ENCODE results near the gene ST8SIA5. TPM values are rescaled to one million over a fixed set of nuclear protein-coding genes. Genes with fewer than 3 reads are reported as not detected.

ST8SIA5 gene
- total and polyA plus RNA-seq, 9 donors = 0.35 to 1.3 (median 0.52) TPM; not detected in 1

GRCh38 chr18:46668694-46669093, 88.2 kb downstream of the ST8SIA5 start:
- intact Hi-C loops (cut with DNase I) = loop anchor here in 1 of 4 donors (10.0 kb wide), 1 partner anchor 494 kb away; a partner anchor contains a TSS

GRCh38 chr18:46668135-46668534, 88.7 kb downstream of the ST8SIA5 start:
- Histone ChIP-seq H3K4me3 (no peak overlapping the region), H3K9me3 (no peaks in the 10 kb centered on the region), H3K36me3 (no peaks in the 10 kb centered on the region), H3K4me1 (ENCODE audit: insufficient read depth) (no peaks in the 10 kb centered on the region), H3K27me3 (no peaks in the 10 kb centered on the region), H3K27ac (no peak overlapping the region)
- TF ChIP-seq POLR2A (IDR thresholded peaks at IDR 0.05) (no peak), CTCF (IDR thresholded peaks at IDR 0.05) (no peak), EP300 (IDR thresholded peaks at IDR 0.05) (no peak)
- no peak for DNase-seq
- intact Hi-C loops (cut with DNase I) = loop anchor here in 1 of 4 donors (10.0 kb wide), 1 partner anchor 493 kb away; a partner anchor contains a TSS
- WGBS, 3 donors = 65 to 72% (median 67%) methylated on average over 11 of the region's 11 CpGs

More at GRCh38 chr18:46668694-46669093, 88.2 kb downstream of the ST8SIA5 start:
- no peak for DNase-seq
- Histone ChIP-seq H3K36me3 (no peaks in the 10 kb centered on the region), H3K9me3 (no peaks in the 10 kb centered on the region), H3K4me3 (no peak overlapping the region), H3K27me3 (no peaks in the 10 kb centered on the region), H3K4me1 (ENCODE audit: insufficient read depth) (no peaks in the 10 kb centered on the region), H3K27ac (no peak overlapping the region)
- 63 to 75% (median 64%) methylated on average over 6 of the region's 6 CpGs for WGBS, 3 donors
- TF ChIP-seq CTCF (IDR thresholded peaks at IDR 0.05) = no peak
- no peak for TF ChIP-seq POLR2A (IDR thresholded peaks at IDR 0.05)
- TF ChIP-seq EP300 (IDR thresholded peaks at IDR 0.05) = no peak

GRCh38 chr18:46663539-46663938, 93.3 kb downstream of the ST8SIA5 start:
- no peak for DNase-seq
- no peaks in the 10 kb centered on the region for H3K9me3 ChIP-seq
- WGBS, 3 donors = 90 to 100% (median 93%) methylated on average over 1 of the region's 1 CpG
- H3K27me3 ChIP-seq = no peaks in the 10 kb centered on the region
- H3K4me3 ChIP-seq = no peak overlapping the region
- intact Hi-C loops (cut with DNase I) = loop anchor here in 1 of 4 donors (10.0 kb wide), 1 partner anchor 489 kb away; a partner anchor contains a TSS
- no peak overlapping the region for H3K27ac ChIP-seq
- no peak for TF ChIP-seq CTCF (IDR thresholded peaks at IDR 0.05)
- TF ChIP-seq EP300 (IDR thresholded peaks at IDR 0.05) = no peak
- TF ChIP-seq POLR2A (IDR thresholded peaks at IDR 0.05) = no peak
- H3K4me1 ChIP-seq (ENCODE audit: insufficient read depth) = no peaks in the 10 kb centered on the region
- no peaks in the 10 kb centered on the region for H3K36me3 ChIP-seq

GRCh38 chr18:46660957-46661749, 95.7 kb downstream of the ST8SIA5 start:
- TF ChIP-seq POLR2A (IDR thresholded peaks at IDR 0.05) (no peak), CTCF (IDR thresholded peaks at IDR 0.05) (no peak), EP300 (IDR thresholded peaks at IDR 0.05) (no peak)
- no peaks in the 10 kb centered on the region for H3K36me3 ChIP-seq
- intact Hi-C loops (cut with DNase I) = loop anchor here in 1 of 4 donors (10.0 kb wide), 1 partner anchor 486 kb away; a partner anchor contains a TSS
- no peak overlapping the region for H3K27ac ChIP-seq
- H3K9me3 ChIP-seq = no peaks in the 10 kb centered on the region
- H3K4me1 ChIP-seq (ENCODE audit: insufficient read depth) = no peaks in the 10 kb centered on the region
- H3K27me3 ChIP-seq = no peaks in the 10 kb centered on the region
- H3K4me3 ChIP-seq = no peak overlapping the region
- DNase-seq = no peak
- 51 to 65% (median 62%) methylated on average over 9 of the region's 9 CpGs for whole genome bisulfite sequencing, 3 donors
